Stimulated activated CD4-positive, alpha-beta T cell treated with anti-CD3 and anti-CD28 coated beads, TNF-alpha, amount 100 ng/mL, for 4 hours (primary cell): ENCODE data around the gene GLT1D1.

Experiments used
- DNase-seq, 3 experiments: peaks; one replicate each; pipeline ENCODE4 v3.0.0-alpha.2; 2020; ENCODE audit warnings: low read depth in 3 of 3

The GLT1D1 gene

GRCh38 chr12:128914908-128915563, 61.8 kb downstream of the GLT1D1 start:
- no peak for DNase-seq

- no peak for DNase-seq
These were observed 63.1 kb downstream of the GLT1D1 start for GRCh38 chr12:128916425-128916824.

- DNase-seq, result no peak
These were observed 65.4 kb downstream of the GLT1D1 start for GRCh38 chr12:128918481-128919260.

GRCh38 chr12:128920468-128920867, 67.2 kb downstream of the GLT1D1 start:
- no peak for DNase-seq

GRCh38 chr12:128928361-128928760, 75.1 kb downstream of the GLT1D1 start:
- DNase-seq, result no peak

- DNase-seq, result no peak
These were observed 75.8 kb downstream of the GLT1D1 start for GRCh38 chr12:128929057-128929456.

- no peak for DNase-seq
These were observed 77.3 kb downstream of the GLT1D1 start for GRCh38 chr12:128930606-128931005.

- no peak for DNase-seq
These were observed 79.2 kb downstream of the GLT1D1 start for GRCh38 chr12:128932521-128932920.

GRCh38 chr12:128933039-128933438, 79.8 kb downstream of the GLT1D1 start:
- no peak for DNase-seq

- no peak for DNase-seq
These were observed 80.6 kb downstream of the GLT1D1 start for GRCh38 chr12:128933926-128934325.

GRCh38 chr12:128938886-128939285, 85.6 kb downstream of the GLT1D1 start:
- DNase-seq, result no peak

- no peak for DNase-seq
These were observed 87.0 kb downstream of the GLT1D1 start for GRCh38 chr12:128940090-128940888.

GRCh38 chr12:128940974-128941373, 87.7 kb downstream of the GLT1D1 start:
- no peak for DNase-seq

- DNase-seq, result no peak
These were observed 89.7 kb downstream of the GLT1D1 start for GRCh38 chr12:128942960-128943477.

- no peak for DNase-seq
These were observed 91.7 kb downstream of the GLT1D1 start for GRCh38 chr12:128944956-128945355.

GRCh38 chr12:128947209-128947608, 93.9 kb downstream of the GLT1D1 start:
- no peak for DNase-seq

GRCh38 chr12:128949086-128949485, 95.8 kb downstream of the GLT1D1 start:
- no peak for DNase-seq

GRCh38 chr12:128951448-128951847, 98.2 kb downstream of the GLT1D1 start:
- no peak for DNase-seq

GRCh38 chr12:128956755-128957154, 103.5 kb downstream of the GLT1D1 start:
- DNase-seq, result no peak

GRCh38 chr12:128959901-128960300, 106.6 kb downstream of the GLT1D1 start:
- DNase-seq, result no peak

- DNase-seq, result no peak
These were observed 108.1 kb downstream of the GLT1D1 start for GRCh38 chr12:128961308-128961902.

- DNase-seq, result no peak
These were observed 108.7 kb downstream of the GLT1D1 start for GRCh38 chr12:128961957-128962356.
